Measurements from ENCODE around the gene TBC1D3K.

DNA sequence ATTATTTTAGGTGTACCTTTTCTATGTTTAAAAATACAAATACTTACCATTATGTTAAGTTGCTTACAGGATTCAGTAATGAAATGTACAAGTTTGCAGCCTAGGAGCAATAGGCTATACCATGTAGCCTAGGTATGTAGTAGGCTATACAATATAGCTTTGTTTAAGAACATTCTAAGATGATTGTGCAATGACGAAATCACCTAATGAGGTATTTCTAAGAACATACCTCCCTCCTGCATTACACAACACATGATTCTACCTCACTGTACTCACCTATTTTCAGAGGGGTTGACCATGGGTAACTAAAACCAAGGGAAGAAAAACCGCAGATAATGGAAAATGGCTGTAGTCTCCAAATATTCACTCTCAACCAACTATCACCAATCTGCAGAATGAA lies 35.3 kb upstream of the TBC1D3K start:
- TF ChIP-seq, protein P1, sequence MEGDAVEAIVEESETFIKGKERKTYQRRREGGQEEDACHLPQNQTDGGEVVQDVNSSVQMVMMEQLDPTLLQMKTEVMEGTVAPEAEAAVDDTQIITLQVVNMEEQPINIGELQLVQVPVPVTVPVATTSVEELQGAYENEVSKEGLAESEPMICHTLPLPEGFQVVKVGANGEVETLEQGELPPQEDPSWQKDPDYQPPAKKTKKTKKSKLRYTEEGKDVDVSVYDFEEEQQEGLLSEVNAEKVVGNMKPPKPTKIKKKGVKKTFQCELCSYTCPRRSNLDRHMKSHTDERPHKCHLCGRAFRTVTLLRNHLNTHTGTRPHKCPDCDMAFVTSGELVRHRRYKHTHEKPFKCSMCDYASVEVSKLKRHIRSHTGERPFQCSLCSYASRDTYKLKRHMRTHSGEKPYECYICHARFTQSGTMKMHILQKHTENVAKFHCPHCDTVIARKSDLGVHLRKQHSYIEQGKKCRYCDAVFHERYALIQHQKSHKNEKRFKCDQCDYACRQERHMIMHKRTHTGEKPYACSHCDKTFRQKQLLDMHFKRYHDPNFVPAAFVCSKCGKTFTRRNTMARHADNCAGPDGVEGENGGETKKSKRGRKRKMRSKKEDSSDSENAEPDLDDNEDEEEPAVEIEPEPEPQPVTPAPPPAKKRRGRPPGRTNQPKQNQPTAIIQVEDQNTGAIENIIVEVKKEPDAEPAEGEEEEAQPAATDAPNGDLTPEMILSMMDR (IDR thresholded peaks at IDR 0.05) = no peak
- TF ChIP-seq POLR2A (IDR thresholded peaks at IDR 0.05) = no peak

Data from esophagus squamous epithelium (tissue), 4 donors.